IPS-18a (cell line): ENCODE measurements around the gene POLR2E.

ENCODE experiments used
- H3K27ac ChIP-seq: one replicate; pipeline ENCODE4 v1.5.1; 2013; ENCODE audit warnings: low read length
- H3K27me3 ChIP-seq: one replicate; pipeline ENCODE4 v1.6.1; 2013; ENCODE audit warnings: mild to moderate bottlenecking, low read length; ENCODE audit not compliant: control insufficient read depth, insufficient read depth
- H3K36me3 ChIP-seq: one replicate; pipeline ENCODE4 v1.6.1; 2013; ENCODE audit warnings: low read depth, low read length; ENCODE audit not compliant: control insufficient read depth
- H3K4me1 ChIP-seq: one replicate; pipeline ENCODE4 v1.6.1; 2013; ENCODE audit warnings: low read depth, low read length; ENCODE audit not compliant: control insufficient read depth
- H3K4me3 ChIP-seq: one replicate; pipeline ENCODE4 v1.5.1; 2013; ENCODE audit warnings: low read length
- H3K9ac ChIP-seq: one replicate; pipeline ENCODE4 v1.6.1; 2013; ENCODE audit warnings: mild to moderate bottlenecking, low read length, moderate library complexity
- H3K9me3 ChIP-seq: one replicate; pipeline ENCODE4 v1.6.1; 2013; ENCODE audit warnings: low read depth, low read length; ENCODE audit not compliant: control insufficient read depth

The POLR2E gene

DNA sequence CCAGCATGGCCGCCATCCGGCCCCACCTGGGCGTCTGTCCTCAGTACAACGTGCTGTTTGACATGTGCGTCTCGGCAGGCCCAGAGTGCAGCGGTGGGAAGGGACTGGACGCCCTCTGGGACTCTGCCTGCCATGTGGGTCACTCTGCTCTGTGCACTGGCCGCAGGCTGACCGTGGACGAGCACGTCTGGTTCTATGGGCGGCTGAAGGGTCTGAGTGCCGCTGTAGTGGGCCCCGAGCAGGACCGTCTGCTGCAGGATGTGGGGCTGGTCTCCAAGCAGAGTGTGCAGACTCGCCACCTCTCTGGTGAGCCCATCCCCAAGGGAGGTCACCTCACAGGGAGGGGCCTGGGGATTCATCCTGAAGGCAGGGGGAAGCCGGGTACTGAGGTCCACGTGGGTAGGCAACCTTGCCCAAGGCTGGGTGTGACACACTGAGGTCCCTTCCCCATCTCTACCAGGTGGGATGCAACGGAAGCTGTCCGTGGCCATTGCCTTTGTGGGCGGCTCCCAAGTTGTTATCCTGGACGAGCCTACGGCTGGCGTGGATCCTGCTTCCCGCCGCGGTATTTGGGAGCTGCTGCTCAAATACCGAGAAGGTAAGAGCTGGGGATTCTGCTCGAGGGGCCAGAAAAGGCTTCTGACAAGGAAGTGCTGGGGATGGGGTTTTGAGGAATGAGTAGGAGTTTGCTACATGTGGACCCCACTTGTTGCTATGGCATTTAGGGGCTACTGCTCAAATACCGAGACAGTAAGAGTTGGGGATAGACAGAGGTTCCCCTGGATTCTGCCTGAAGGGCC lies 44.0 kb downstream of the POLR2E start:
- Histone ChIP-seq H3K9me3 (no peaks in the 10 kb centered on the region), H3K27ac (no peak overlapping the region), H3K9ac (no peak overlapping the region), H3K27me3 (no peaks in the 10 kb centered on the region), H3K36me3 (no peaks in the 10 kb centered on the region), H3K4me3 (no peak overlapping the region), H3K4me1 (no peaks in the 10 kb centered on the region)

DNA sequence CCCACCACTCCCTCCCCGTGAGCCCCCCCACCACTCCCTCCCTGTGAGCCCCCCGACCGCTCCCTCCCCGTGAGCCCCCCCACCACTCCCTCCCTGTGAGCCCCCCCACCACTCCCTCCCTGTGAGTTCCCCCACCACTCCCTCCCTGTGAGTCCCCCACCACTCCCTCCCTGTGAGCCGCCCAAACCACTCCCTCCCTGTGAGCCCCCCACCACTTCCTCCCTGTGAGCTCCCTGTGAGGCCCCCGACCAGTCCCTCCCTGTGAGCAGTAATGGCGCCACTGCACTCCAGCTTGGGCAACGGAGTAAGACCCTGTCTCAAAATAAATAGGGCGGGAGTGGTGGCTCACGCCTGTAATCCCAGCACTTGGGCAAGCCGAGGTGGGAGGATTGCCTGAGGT lies 45.4 kb downstream of the POLR2E start:
- no peaks in the 10 kb centered on the region for H3K36me3 ChIP-seq
- H3K27ac ChIP-seq = no peak overlapping the region
- H3K9ac ChIP-seq = no peak overlapping the region

DNA sequence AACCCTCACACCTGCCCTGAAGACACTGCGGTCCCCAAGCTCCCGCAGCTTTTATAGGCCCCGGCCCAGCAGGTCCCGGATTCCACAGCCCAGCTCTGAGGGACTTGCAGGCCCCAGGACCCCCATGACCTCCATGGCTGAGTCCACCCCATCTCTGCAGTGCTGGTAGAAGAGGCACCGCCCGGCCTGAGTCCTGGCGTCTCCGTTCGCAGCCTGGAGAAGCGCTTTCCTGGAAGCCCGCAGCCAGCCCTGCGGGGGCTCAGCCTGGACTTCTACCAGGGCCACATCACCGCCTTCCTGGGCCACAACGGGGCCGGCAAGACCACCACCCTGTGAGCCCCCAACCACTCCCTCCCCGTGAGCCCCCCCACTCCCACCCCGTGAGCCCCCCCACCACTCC lies 46.1 kb downstream of the POLR2E start:
- Histone ChIP-seq H3K27me3 (no peaks in the 10 kb centered on the region), H3K4me1 (no peaks in the 10 kb centered on the region)

More for the DNA sequence above, 45.4 kb downstream of the POLR2E start:
- Histone ChIP-seq H3K9me3 (no peaks in the 10 kb centered on the region), H3K27me3 (no peaks in the 10 kb centered on the region), H3K4me1 (no peaks in the 10 kb centered on the region), H3K4me3 (no peak overlapping the region)

DNA sequence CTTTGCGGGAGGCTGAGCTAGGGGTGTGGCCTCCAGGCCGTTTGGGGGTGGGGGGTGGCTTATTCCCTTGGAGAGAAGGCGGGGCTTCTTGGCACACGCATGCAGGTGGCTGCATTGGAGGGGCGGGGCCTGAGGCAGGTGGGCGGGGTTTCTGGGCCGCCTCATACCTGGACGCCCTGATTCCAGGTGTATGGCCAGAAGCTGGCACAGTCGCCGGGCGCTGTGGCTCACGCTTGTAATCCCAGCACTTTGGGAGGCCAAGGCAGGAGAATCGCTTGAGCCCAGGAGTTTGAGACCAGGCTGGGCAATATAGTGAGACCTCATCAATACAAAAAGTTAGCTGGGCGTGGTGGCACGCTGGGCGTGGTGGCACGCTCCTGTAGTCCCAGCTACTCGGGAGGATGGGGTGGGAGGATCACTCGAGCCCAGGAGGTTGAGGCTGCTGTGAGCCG lies 47.5 kb downstream of the POLR2E start:
- Histone ChIP-seq H3K4me3 (no peak overlapping the region), H3K27me3 (no peaks in the 10 kb centered on the region), H3K4me1 (no peaks in the 10 kb centered on the region), H3K27ac (no peak overlapping the region), H3K9me3 (no peaks in the 10 kb centered on the region), H3K36me3 (no peaks in the 10 kb centered on the region), H3K9ac (no peak overlapping the region)

More for the DNA sequence above, 46.1 kb downstream of the POLR2E start:
- H3K4me3 ChIP-seq = no peak overlapping the region
- no peak overlapping the region for H3K9ac ChIP-seq
- H3K36me3 ChIP-seq = no peaks in the 10 kb centered on the region
- no peaks in the 10 kb centered on the region for H3K9me3 ChIP-seq
- H3K27ac ChIP-seq = no peak overlapping the region

DNA sequence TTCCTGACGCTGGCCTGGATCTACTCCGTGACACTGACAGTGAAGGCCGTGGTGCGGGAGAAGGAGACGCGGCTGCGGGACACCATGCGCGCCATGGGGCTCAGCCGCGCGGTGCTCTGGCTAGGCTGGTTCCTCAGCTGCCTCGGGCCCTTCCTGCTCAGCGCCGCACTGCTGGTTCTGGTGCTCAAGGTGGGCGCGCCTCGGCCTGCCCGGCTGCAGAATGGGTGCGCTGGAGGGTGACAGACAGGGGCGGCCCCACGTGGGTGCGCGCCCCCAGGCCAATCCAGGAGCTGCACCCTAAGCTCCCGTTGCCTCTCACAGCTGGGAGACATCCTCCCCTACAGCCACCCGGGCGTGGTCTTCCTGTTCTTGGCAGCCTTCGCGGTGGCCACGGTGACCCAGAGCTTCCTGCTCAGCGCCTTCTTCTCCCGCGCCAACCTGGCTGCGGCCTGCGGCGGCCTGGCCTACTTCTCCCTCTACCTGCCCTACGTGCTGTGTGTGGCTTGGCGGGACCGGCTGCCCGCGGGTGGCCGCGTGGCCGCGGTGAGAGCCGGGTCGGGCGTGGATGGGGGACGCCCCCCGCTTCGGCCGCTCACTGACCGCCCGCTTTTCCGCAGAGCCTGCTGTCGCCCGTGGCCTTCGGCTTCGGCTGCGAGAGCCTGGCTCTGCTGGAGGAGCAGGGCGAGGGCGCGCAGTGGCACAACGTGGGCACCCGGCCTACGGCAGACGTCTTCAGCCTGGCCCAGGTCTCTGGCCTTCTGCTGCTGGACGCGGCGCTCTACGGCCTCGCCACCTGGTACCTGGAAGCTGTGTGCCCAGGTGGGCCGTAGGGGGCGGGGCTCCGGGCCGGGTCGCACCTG lies 48.1 kb downstream of the POLR2E start:
- Histone ChIP-seq H3K4me3 (no peak overlapping the region), H3K9ac (no peak overlapping the region), H3K27me3 (no peaks in the 10 kb centered on the region), H3K9me3 (no peaks in the 10 kb centered on the region), H3K4me1 (no peaks in the 10 kb centered on the region), H3K36me3 (no peaks in the 10 kb centered on the region), H3K27ac (no peak overlapping the region)

DNA sequence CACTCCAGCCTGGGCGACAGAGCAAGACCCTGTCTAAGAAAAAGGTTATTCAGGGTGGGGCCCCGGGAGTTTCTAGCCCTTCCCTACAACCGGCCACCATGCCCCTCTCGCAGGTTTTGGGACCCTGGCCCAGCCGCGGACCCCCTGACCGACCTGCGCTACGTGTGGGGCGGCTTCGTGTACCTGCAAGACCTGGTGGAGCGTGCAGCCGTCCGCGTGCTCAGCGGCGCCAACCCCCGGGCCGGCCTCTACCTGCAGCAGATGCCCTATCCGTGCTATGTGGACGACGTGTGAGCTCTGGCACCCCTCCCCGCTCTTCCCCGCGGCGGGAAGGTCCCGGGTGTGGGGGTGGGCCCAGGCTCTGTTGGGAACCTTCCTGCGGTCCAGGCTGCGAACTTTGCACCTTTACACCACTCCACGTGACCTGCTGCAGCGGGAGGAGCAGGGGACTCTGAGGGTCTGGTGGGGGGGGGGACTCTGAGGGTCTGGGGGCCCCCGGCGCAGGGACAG lies 49.0 kb downstream of the POLR2E start:
- H3K4me3 ChIP-seq = no peak overlapping the region
- H3K4me1 ChIP-seq = no peaks in the 10 kb centered on the region
- H3K9ac ChIP-seq = no peak overlapping the region
- H3K27ac ChIP-seq = no peak overlapping the region
- H3K27me3 ChIP-seq = no peaks in the 10 kb centered on the region
- H3K9me3 ChIP-seq = no peaks in the 10 kb centered on the region
- H3K36me3 ChIP-seq = no peaks in the 10 kb centered on the region

DNA sequence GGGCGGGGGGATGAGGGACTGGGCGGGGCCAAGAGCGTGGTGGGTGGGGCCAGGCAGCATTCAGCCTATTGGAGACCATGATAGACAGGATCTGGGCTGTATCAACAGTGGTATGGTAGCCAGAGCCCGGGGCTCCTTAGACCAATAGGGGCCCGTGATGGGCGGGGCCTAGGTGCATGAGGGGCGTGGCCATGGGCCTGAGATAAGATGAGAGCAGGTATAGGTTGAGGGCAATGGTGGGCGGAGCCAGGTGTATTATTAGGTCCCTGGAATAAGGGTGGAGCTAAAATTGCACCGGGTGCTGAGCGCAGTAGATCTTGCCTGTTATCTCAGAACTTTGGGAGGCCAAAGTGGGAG lies 50.0 kb downstream of the POLR2E start:
- no peak overlapping the region for H3K9ac ChIP-seq
- H3K36me3 ChIP-seq = no peaks in the 10 kb centered on the region
- peaks cover 4% of the 10 kb centered on the region for H3K4me1 ChIP-seq
- H3K4me3 ChIP-seq = no peak overlapping the region
- H3K27me3 ChIP-seq = no peaks in the 10 kb centered on the region
- H3K9me3 ChIP-seq = no peaks in the 10 kb centered on the region
- no peak overlapping the region for H3K27ac ChIP-seq

DNA sequence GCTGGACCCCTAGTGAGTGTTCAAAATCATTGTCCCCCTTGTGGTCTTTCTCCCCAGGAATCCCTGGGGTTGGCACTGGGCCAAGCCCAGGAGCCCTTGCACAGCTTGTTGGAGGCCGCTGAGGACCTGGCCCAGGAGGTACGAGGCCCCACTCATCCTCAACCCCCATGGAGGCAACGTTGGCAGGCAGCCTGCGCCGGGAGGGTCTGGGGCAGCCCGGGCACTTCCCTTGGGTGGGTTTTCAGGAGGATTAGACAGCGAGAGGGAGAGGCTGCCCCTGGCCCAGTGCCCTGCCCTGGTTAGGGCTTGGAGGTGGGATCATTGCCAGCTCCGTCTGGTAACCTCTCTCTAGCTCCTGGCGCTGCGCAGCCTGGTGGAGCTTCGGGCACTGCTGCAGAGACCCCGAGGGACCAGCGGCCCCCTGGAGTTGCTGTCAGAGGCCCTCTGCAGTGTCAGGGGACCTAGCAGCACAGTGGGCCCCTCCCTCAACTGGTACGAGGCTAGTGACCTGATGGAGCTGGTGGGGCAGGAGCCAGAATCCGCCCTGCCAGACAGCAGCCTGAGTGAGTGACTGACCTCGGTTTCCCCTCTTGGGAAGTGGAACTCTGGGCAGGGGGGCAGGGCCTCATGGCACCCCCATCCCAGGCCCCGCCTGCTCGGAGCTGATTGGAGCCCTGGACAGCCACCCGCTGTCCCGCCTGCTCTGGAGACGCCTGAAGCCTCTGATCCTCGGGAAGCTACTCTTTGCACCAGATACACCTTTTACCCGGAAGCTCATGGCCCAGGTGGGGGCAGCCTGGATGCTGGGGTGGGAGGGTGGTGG lies 52.3 kb downstream of the POLR2E start:
- Histone ChIP-seq H3K27me3 (no peaks in the 10 kb centered on the region), H3K36me3 (peaks cover 6% of the 10 kb centered on the region), H3K27ac (no peak overlapping the region), H3K4me1 (peaks cover 4% of the 10 kb centered on the region), H3K9ac (no peak overlapping the region), H3K9me3 (no peaks in the 10 kb centered on the region), H3K4me3 (no peak overlapping the region)

DNA sequence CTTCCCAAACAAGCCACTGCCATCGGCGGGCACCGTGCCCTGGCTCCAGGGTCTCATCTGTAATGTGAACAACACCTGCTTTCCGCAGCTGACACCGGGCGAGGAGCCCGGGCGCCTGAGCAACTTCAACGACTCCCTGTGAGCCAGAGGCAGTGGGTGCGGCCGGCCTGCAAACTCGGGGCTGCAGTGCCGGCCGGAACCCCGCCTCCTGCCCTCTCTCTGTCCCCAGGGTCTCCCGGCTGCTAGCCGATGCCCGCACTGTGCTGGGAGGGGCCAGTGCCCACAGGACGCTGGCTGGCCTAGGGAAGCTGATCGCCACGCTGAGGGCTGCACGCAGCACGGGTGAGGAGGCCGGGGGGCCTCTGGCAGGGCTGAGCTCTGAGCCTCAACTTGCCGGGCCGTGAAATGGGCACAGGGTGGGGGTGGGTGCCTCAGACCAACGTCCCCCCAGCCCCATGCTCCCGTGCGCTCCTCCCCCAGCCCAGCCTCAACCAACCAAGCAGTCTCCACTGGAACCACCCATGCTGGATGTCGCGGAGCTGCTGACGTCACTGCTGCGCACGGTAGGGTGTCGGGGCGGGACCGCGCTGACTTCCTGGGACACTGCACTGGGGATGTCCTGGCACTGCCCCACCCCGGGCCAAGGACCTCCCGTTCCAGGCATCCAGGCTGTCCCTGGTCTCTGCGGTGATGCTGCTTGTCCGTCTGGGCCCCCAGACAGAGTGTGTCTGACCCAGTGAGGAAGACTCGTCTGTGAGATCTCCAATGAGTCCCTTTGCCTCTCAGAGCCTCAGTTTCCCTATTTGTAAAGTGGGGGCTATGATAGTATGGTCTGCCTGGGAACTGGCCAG lies 53.1 kb downstream of the POLR2E start:
- H3K36me3 ChIP-seq = peaks cover 13% of the 10 kb centered on the region
- no peaks in the 10 kb centered on the region for H3K27me3 ChIP-seq
- H3K4me3 ChIP-seq = no peak overlapping the region
- no peak overlapping the region for H3K9ac ChIP-seq
- H3K27ac ChIP-seq = no peak overlapping the region
- H3K4me1 ChIP-seq = peaks cover 4% of the 10 kb centered on the region
- H3K9me3 ChIP-seq = no peaks in the 10 kb centered on the region

DNA sequence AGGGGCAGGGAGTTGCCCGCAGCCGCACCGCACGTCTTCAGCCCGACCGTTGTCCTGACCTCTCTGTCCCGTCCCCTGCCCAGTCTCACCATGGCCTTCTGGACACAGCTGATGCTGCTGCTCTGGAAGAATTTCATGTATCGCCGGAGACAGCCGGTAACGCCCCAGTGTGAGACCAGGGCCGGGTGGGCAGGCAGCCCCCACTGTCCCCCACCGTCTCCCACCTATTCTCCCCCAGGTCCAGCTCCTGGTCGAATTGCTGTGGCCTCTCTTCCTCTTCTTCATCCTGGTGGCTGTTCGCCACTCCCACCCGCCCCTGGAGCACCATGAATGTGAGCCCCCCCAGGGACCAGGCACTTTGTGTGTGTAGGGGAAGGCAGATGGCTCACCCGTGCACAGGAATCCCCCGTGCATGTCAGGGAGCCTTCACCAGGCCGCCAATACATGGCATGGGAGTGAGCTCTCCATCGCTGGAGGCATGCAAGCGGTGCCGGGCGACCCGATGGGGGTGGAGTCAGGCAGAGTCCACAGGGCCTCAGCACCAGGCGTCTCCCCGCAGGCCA lies 53.8 kb downstream of the POLR2E start:
- Histone ChIP-seq H3K4me3 (no peak overlapping the region), H3K9me3 (no peaks in the 10 kb centered on the region), H3K27me3 (no peaks in the 10 kb centered on the region), H3K9ac (no peak overlapping the region), H3K27ac (no peak overlapping the region), H3K36me3 (peaks cover 16% of the 10 kb centered on the region), H3K4me1 (peaks cover 4% of the 10 kb centered on the region)
